Retinal pigment epithelial cell (primary cell): Measurements from ENCODE around the gene LARP4B.

Experiments
- DNase-seq: peaks from one replicate; pipeline ENCODE4 v3.0.0-alpha.2; 2010; ENCODE audit warnings: low read depth
- H3K4me3 ChIP-seq: 2 replicates; pipeline ENCODE4 v1.5.1; 2011; ENCODE audit warnings: mild to moderate bottlenecking, low read length, control low read depth, moderate library complexity
- TF ChIP-seq, protein P1 (sequence below): conservative IDR thresholded peaks from 2 replicates; pipeline ENCODE4 v1.5.1; 2011; ENCODE audit warnings: low read depth, low read length, control low read depth, inconsistent platforms

LARP4B gene

GRCh38 chr10:855671-856070 is 75.8 kb downstream of the LARP4B start:
- no peak for DNase-seq
- TF ChIP-seq, protein P1, sequence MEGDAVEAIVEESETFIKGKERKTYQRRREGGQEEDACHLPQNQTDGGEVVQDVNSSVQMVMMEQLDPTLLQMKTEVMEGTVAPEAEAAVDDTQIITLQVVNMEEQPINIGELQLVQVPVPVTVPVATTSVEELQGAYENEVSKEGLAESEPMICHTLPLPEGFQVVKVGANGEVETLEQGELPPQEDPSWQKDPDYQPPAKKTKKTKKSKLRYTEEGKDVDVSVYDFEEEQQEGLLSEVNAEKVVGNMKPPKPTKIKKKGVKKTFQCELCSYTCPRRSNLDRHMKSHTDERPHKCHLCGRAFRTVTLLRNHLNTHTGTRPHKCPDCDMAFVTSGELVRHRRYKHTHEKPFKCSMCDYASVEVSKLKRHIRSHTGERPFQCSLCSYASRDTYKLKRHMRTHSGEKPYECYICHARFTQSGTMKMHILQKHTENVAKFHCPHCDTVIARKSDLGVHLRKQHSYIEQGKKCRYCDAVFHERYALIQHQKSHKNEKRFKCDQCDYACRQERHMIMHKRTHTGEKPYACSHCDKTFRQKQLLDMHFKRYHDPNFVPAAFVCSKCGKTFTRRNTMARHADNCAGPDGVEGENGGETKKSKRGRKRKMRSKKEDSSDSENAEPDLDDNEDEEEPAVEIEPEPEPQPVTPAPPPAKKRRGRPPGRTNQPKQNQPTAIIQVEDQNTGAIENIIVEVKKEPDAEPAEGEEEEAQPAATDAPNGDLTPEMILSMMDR, result no peak
- H3K4me3 ChIP-seq, result no peak overlapping the region

GRCh38 chr10:855079-855478 is 76.4 kb downstream of the LARP4B start:
- TF ChIP-seq, protein P1, result no peak

GRCh38 chr10:853017-853416 is 78.5 kb downstream of the LARP4B start:
- no peak for DNase-seq
- H3K4me3 ChIP-seq, result no peak overlapping the region
- TF ChIP-seq, protein P1, result no peak

More at GRCh38 chr10:855079-855478, 76.4 kb downstream of the LARP4B start:
- DNase-seq, result peak; percentile 32
- no peak overlapping the region for H3K4me3 ChIP-seq

DNA sequence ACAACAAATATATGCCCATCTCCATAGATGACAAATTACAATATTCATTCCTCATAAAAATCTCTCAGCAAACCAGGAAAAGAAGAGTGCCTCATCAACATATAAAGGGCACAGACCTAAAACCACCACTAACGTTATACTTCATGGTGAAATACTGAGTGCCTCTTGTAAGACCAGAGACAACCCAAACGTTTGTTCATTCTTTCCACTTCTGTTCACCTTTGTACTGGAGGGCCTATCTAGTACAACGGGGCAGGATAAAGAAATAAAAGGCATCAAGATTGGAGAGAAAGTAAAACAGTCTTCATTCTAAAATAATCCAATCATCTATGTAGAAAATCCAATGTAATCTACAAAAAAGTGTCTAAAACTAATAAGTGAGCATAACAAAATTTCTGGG is 79.1 kb downstream of the LARP4B start:
- TF ChIP-seq, protein P1, result no peak
- DNase-seq, result no peak
- no peak overlapping the region for H3K4me3 ChIP-seq

DNA sequence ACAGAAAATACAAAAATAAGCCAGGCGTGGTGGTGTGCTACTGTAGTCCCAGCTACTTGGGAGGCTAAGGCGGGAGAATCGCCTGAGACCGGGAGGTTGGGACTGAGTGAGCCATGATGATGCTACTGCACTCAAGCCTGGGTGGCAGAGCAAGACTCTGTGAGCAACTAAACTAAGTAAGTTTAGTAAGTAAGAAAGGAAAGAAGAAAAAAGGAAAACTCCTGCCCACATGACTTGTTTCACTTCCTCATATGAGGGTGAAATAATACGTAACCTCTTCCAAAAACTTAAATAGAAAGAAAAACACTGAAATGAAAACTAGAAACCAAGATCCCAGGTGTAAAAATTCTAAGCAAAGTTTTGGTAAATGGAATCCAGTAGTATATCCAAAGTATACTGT is 79.6 kb downstream of the LARP4B start:
- H3K4me3 ChIP-seq, result no peak overlapping the region
- TF ChIP-seq, protein P1, result no peak
- DNase-seq, result no peak

DNA sequence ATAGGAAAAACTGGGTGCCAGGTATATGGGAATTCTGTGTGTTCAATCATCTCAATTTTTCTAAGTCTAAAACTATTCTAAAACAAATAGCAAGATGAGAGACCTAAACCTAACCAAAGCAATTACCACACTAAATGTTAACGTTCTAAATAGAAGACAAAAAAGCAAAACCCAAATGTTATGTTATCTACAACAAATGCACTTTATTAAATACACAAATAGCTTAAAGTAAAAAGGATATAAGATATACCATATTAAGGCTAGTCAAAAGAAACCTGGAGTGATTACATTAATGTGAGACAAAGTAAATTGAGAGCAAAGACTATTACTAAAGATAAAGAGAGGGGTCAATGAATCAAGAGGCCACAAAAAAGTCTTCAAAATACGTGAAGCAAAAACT is 81.4 kb downstream of the LARP4B start:
- TF ChIP-seq, protein P1, result no peak
- no peak overlapping the region for H3K4me3 ChIP-seq
- DNase-seq, result no peak

- DNase-seq, result no peak
- TF ChIP-seq, protein P1, result peak; percentile 29
- no peak overlapping the region for H3K4me3 ChIP-seq
Observed at GRCh38 chr10:847868-848267, 83.6 kb downstream of the LARP4B start.
